ENCODE data around the gene OXNAD1. TPM values are rescaled to one million over a fixed set of nuclear protein-coding genes. Genes with fewer than 3 reads are reported as not detected.

The OXNAD1 gene
- total RNA-seq, 1 experiment from 2014 or later = 23.7 TPM

DNA sequence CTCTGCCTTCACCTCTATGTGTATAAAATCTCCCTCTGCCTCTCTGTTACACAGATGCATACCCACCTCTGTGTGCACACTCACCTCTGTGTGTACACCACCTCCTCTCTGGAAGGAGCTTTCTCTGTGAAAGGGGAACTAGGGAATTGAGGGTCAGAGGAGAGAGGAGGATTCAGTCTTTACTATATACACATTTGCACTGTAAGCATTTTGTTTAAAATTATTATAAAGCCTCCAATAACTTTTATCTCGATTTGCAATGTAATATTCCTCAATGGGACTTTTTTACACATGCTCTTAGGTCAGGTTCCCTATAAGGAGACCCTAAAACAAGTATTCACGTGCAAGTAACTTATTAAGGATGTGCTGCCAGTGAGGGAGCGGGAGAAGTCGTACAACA is 82.5 kb downstream of the OXNAD1 start:
- no peak overlapping the region for H3K4me2 ChIP-seq (ENCODE audit: insufficient read depth, insufficient read length, low read length)
- H3K18ac ChIP-seq (ENCODE audit: insufficient read length, low read depth, low read length) = no peak overlapping the region
- no peaks in the 10 kb centered on the region for H3K27me3 ChIP-seq (ENCODE audit: insufficient read depth, low read length)
- no peak overlapping the region for H3K23ac ChIP-seq (ENCODE audit: insufficient read length, low read depth, low read length)
- H3T11ph ChIP-seq (ENCODE audit: low read length) = no peak overlapping the region
- Mint-ChIP-seq H3K4me1 (peaks cover 18 to 29% of the 10 kb centered on the region in 2 experiments), H3K27me3 (ENCODE audit: low read depth) (no peaks in the 10 kb centered on the region), H3K27ac (peak overlapping the region in 1 of 3 experiments; percentile 46; a peak in 1 of 7 replicates), H3K9me3 (no peaks in the 10 kb centered on the region), H3K36me3 (ENCODE audit: insufficient read depth in 1 of 3, low read depth in 3 of 3) (peaks cover 12 to 13% (median 13%) of the 10 kb centered on the region in 3 experiments; a peak in 6 of 7 replicates), H3K4me3 (no peak overlapping the region)
- H3K9me3 ChIP-seq (ENCODE audit: control insufficient read depth, low read depth, low read length) = no peaks in the 10 kb centered on the region
- H3K27ac ChIP-seq (ENCODE audit: insufficient read length, low read depth, low read length) = no peak overlapping the region
- no peak overlapping the region for H3K14ac ChIP-seq (ENCODE audit: insufficient read depth, low read length)
- no peak overlapping the region for H2AFZ ChIP-seq (ENCODE audit: low read length)
- no peak overlapping the region for H2BK20ac ChIP-seq (ENCODE audit: low read depth, low read length, poor library complexity, severe bottlenecking)
- no peak overlapping the region for H3K9ac ChIP-seq (ENCODE audit: extremely low read depth, insufficient read length, low read length)
- no peak for DNase-seq
- no peaks in the 10 kb centered on the region for H3K23me2 ChIP-seq (ENCODE audit: insufficient read length, low read depth, low read length, poor library complexity, severe bottlenecking)
- WGBS (ENCODE audit: extremely low coverage, insufficient read length, low lambda C conversion rate) = no CpG with 5 or more reads among the region's 4 CpGs
- no peak overlapping the region for H3K4ac ChIP-seq (ENCODE audit: low read depth, low read length)
- TF ChIP-seq, protein P1, sequence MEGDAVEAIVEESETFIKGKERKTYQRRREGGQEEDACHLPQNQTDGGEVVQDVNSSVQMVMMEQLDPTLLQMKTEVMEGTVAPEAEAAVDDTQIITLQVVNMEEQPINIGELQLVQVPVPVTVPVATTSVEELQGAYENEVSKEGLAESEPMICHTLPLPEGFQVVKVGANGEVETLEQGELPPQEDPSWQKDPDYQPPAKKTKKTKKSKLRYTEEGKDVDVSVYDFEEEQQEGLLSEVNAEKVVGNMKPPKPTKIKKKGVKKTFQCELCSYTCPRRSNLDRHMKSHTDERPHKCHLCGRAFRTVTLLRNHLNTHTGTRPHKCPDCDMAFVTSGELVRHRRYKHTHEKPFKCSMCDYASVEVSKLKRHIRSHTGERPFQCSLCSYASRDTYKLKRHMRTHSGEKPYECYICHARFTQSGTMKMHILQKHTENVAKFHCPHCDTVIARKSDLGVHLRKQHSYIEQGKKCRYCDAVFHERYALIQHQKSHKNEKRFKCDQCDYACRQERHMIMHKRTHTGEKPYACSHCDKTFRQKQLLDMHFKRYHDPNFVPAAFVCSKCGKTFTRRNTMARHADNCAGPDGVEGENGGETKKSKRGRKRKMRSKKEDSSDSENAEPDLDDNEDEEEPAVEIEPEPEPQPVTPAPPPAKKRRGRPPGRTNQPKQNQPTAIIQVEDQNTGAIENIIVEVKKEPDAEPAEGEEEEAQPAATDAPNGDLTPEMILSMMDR (conservative IDR thresholded peaks at IDR 0.05) = no peak
- H2BK5ac ChIP-seq (ENCODE audit: insufficient read length, low read length) = no peak overlapping the region
- no peaks in the 10 kb centered on the region for H3K79me1 ChIP-seq (ENCODE audit: insufficient read depth, low read depth, low read length, poor library complexity, severe bottlenecking)
- no peak overlapping the region for H4K91ac ChIP-seq (ENCODE audit: insufficient read length, low read depth, low read length)
- H4K5ac ChIP-seq (ENCODE audit: insufficient read length, low read depth, low read length) = no peak overlapping the region
- no peak overlapping the region for H3K56ac ChIP-seq (ENCODE audit: insufficient read length, low read depth, low read length)
- H3K79me2 ChIP-seq (ENCODE audit: insufficient read depth, low read length) = no peaks in the 10 kb centered on the region
- H2BK120ac ChIP-seq (ENCODE audit: low read depth, low read length, poor library complexity, severe bottlenecking) = no peak overlapping the region
- no peak overlapping the region for H4K8ac ChIP-seq (replicated peaks; ENCODE audit: insufficient read length, low read depth, low read length)
- H3K4me1 ChIP-seq (ENCODE audit: insufficient read depth, low read length) = peaks cover 2% of the 10 kb centered on the region; the same call in 1 of the 2 replicates
- H2AK5ac ChIP-seq (ENCODE audit: insufficient read length, low read length) = no peak overlapping the region
- no peak overlapping the region for H2BK15ac ChIP-seq (ENCODE audit: low read depth, low read length)
- H2BK12ac ChIP-seq (ENCODE audit: insufficient read length, low read depth, low read length) = no peak overlapping the region
- H4K20me1 ChIP-seq (ENCODE audit: control insufficient read depth, insufficient read depth, insufficient read length) = no peaks in the 10 kb centered on the region
